ENCODE measurements around the gene C3. TPM values are rescaled to one million over a fixed set of nuclear protein-coding genes. Genes with fewer than 3 reads are reported as not detected.

C3 gene
- polyA plus RNA-seq, 2 of the 4 experiments (the other 2 are of a cell fraction): 45.4 to 70.9 TPM

DNA sequence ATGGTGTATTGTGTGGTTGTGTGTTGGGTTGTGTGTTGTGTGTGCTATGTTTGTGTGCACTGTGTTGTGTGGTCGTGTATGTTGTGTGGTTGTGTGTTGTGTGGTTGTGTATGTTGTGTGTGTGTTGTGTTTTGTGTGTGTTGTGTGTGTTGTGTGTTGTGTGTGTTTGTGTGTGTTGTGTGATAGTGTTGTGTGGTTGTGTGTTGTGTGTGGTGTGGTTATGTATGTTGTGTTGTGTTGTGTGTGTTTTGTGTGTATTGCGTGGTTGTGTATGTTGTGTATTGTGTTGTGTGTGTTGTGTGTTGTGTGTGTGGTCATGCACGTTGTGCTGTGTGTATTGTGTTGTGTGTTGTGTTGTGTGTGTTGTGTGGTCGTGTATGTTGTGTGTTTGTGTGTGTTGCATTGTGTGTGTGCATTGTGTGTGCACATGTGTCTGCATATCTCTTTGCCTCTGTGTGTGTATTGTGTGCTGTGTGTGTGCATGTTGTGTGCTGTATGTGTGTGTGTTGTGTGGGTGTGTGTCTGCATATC is 2.9 kb downstream of the C3 start:
- TF ChIP-seq EHF (CRISPR knock-in tag; IDR thresholded peaks at IDR 0.05) (no peak), HDAC2 (IDR thresholded peaks at IDR 0.05) (no peak), HOXB5 (CRISPR knock-in tag; IDR thresholded peaks at IDR 0.05) (no peak), EP300 (IDR thresholded peaks at IDR 0.05) (no peak), FOSB (CRISPR knock-in tag; IDR thresholded peaks at IDR 0.05) (no peak), ZSCAN20 (CRISPR knock-in tag; IDR thresholded peaks at IDR 0.05) (no peak), TFCP2L1 (CRISPR knock-in tag; IDR thresholded peaks at IDR 0.05) (no peak), ZC3H11A (IDR thresholded peaks at IDR 0.05) (no peak), ESRRA (IDR thresholded peaks at IDR 0.05; ENCODE audit: borderline replicate concordance, low read length) (no peak), FOXS1 (CRISPR knock-in tag; IDR thresholded peaks at IDR 0.05) (no peak), NR3C1 (IDR thresholded peaks at IDR 0.05) (no peak), EHMT2 (IDR thresholded peaks at IDR 0.05; ENCODE audit: low read depth) (no peak), GATA3 (IDR thresholded peaks at IDR 0.05; ENCODE audit: borderline replicate concordance) (no peak)
- TF ChIP-seq, protein P1, sequence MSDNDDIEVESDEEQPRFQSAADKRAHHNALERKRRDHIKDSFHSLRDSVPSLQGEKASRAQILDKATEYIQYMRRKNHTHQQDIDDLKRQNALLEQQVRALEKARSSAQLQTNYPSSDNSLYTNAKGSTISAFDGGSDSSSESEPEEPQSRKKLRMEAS (IDR thresholded peaks at IDR 0.05): no peak
- TF ChIP-seq, protein P2, sequence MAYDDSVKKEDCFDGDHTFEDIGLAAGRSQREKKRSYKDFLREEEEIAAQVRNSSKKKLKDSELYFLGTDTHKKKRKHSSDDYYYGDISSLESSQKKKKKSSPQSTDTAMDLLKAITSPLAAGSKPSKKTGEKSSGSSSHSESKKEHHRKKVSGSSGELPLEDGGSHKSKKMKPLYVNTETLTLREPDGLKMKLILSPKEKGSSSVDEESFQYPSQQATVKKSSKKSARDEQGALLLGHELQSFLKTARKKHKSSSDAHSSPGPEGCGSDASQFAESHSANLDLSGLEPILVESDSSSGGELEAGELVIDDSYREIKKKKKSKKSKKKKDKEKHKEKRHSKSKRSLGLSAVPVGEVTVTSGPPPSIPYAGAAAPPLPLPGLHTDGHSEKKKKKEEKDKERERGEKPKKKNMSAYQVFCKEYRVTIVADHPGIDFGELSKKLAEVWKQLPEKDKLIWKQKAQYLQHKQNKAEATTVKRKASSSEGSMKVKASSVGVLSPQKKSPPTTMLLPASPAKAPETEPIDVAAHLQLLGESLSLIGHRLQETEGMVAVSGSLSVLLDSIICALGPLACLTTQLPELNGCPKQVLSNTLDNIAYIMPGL (CRISPR knock-in tag; IDR thresholded peaks at IDR 0.05; ENCODE audit: borderline replicate concordance): no peak
- Histone ChIP-seq H3K27ac (no peak overlapping the region), H3K4me1 (peaks cover 30% of the 10 kb centered on the region), H3K4me3 (no peak overlapping the region), H3K9me3 (no peaks in the 10 kb centered on the region), H3K4me2 (no peak overlapping the region)
- no peak for FAIRE-seq
- DNase-seq (ENCODE audit: low read depth in 1 of 2, low spot score in 1 of 2): peak in 1 of 2 experiments; percentile 47
- WGBS (ENCODE audit: missing lambda C conversion rate): 47% methylated on average over 4 of the region's 4 CpGs
- ATAC-seq: no peak
- POLR2A ChIA-PET: no interaction called here
- CTCF ChIA-PET: no interaction called here

DNA sequence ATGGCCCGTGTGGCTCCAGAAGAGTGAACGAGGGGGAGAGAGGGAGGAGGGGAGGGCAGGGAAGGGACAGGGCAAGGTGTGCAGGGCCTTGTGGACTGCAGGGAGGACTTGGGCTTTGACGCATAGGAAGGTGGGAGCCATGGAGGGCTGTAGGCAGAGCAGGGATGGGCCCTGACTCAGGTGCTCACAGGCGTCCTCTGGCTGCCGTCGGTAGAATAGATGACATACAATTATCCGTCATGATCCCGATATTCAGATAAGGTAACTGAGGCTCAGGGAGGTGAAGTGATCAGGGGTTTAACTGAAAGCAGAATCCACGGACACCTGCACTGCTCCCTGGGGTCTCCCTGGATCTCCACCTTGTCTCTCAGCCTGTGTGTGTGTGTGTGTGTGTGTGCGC is 3.4 kb downstream of the C3 start:
- TF ChIP-seq CBX2 (IDR thresholded peaks at IDR 0.05; ENCODE audit: borderline replicate concordance, low read depth) (no peak), ZFP36 (IDR thresholded peaks at IDR 0.05; ENCODE audit: borderline replicate concordance, partially characterized antibody) (peak; percentile 67), HOXB5 (CRISPR knock-in tag; IDR thresholded peaks at IDR 0.05) (no peak), RAD21 (conservative IDR thresholded peaks at IDR 0.05 in 1 of 2, IDR thresholded peaks at IDR 0.05 in 1 of 2) (0 out of 5 replicates have a peak, but pooled peaks of 1 of the 2 experiments have one; percentile 3)
- H3K4me1 ChIP-seq: peaks cover 26% of the 10 kb centered on the region
- ChIA-PET POLR2A (no interaction called here), CTCF (no interaction called here)
- H3K27ac ChIP-seq: no peak overlapping the region
- DNase-seq (ENCODE audit: low read depth in 1 of 2, low spot score in 1 of 2): no peak
- WGBS (ENCODE audit: missing lambda C conversion rate): 62% methylated on average over 10 of the region's 10 CpGs
- no peak overlapping the region for H3K4me2 ChIP-seq
- H3K9me3 ChIP-seq: no peaks in the 10 kb centered on the region
- no peak for FAIRE-seq
- H3K4me3 ChIP-seq: no peak overlapping the region
- ATAC-seq: no peak

DNA sequence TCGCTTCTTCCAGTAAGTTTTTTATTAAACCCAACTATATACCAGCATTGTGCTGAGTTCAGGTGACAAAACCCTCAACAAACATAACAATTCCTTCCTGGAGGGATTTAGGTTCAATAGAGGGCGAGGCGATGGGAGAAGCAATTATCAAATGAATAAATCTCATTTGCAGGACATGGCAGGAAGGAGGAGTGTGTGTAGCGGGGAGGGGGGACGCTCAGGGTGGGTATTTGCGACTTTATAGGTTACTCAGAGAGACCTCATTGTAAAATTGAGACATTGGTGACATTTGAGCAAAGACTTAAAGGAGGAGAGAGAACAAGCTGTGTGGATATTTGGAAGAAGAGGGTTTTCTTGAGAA is 3.9 kb downstream of the C3 start:
- Histone ChIP-seq H3K4me3 (no peak overlapping the region), H3K4me2 (no peak overlapping the region), H3K9me3 (no peaks in the 10 kb centered on the region), H3K27ac (no peak overlapping the region), H3K4me1 (peaks cover 21% of the 10 kb centered on the region)
- DNase-seq (ENCODE audit: low read depth in 1 of 2, low spot score in 1 of 2): no peak
- 81% methylated on average over 6 of the region's 6 CpGs for WGBS (ENCODE audit: missing lambda C conversion rate)
- TF ChIP-seq, protein P3, sequence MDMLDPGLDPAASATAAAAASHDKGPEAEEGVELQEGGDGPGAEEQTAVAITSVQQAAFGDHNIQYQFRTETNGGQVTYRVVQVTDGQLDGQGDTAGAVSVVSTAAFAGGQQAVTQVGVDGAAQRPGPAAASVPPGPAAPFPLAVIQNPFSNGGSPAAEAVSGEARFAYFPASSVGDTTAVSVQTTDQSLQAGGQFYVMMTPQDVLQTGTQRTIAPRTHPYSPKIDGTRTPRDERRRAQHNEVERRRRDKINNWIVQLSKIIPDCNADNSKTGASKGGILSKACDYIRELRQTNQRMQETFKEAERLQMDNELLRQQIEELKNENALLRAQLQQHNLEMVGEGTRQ (IDR thresholded peaks at IDR 0.05): no peak
- no peak for TF ChIP-seq HOXA7 (CRISPR knock-in tag; IDR thresholded peaks at IDR 0.05)
- no peak for TF ChIP-seq GATA3 (IDR thresholded peaks at IDR 0.05; ENCODE audit: borderline replicate concordance)
- TF ChIP-seq SREBF2 (IDR thresholded peaks at IDR 0.05): no peak
- CTCF ChIA-PET: interaction anchor here (0.6 to 1.1 kb wide), 2 partner anchors 12 to 20 kb away, joined by 3 to 4 read pairs; no protein-coding TSS in a partner anchor
- POLR2A ChIA-PET: no interaction called here
- no peak for ATAC-seq
- FAIRE-seq: no peak
